GM18520 (cell line): Measurements from ENCODE around the gene LIME1.
"Not testable (repeated sequence)": the region's sequence is repeated elsewhere in the genome, so short reads cannot be mapped to it uniquely, and the experiment has no call there.

ENCODE experiments used
- ATAC-seq: cut with Tn5 transposase; IDR thresholded peaks from one replicate; pipeline ENCODE4 v1.9.1; 2021; ENCODE audit not compliant: unreplicated experiment

The LIME1 gene

GRCh38 chr20:63771046-63771707, 34.7 kb downstream of the LIME1 start:
- ATAC-seq: no peak

GRCh38 chr20:63772781-63773518, 36.5 kb downstream of the LIME1 start:
- ATAC-seq: no peak

- ATAC-seq: no peak
Measured at GRCh38 chr20:63773571-63774241, 37.2 kb downstream of the LIME1 start.

GRCh38 chr20:63774306-63774705, 37.8 kb downstream of the LIME1 start:
- ATAC-seq: no peak

- no peak for ATAC-seq
Measured at GRCh38 chr20:63775096-63775978, 38.9 kb downstream of the LIME1 start.

GRCh38 chr20:63776875-63777274, 40.4 kb downstream of the LIME1 start:
- not testable (repeated sequence) for ATAC-seq

GRCh38 chr20:63777614-63778013, 41.1 kb downstream of the LIME1 start:
- ATAC-seq: no peak

GRCh38 chr20:63778034-63778752, 41.7 kb downstream of the LIME1 start:
- no peak for ATAC-seq

GRCh38 chr20:63778857-63779256, 42.4 kb downstream of the LIME1 start:
- ATAC-seq: no peak

GRCh38 chr20:63781181-63781580, 44.7 kb downstream of the LIME1 start:
- ATAC-seq: no peak

- ATAC-seq: no peak
Measured at GRCh38 chr20:63782051-63782471, 45.6 kb downstream of the LIME1 start.

- ATAC-seq: no peak
Measured at GRCh38 chr20:63782521-63782971, 46.1 kb downstream of the LIME1 start.

- no peak for ATAC-seq
Measured at GRCh38 chr20:63783970-63784369, 47.5 kb downstream of the LIME1 start.

GRCh38 chr20:63785691-63786131, 49.2 kb downstream of the LIME1 start:
- no peak for ATAC-seq

- ATAC-seq: no peak
Measured at GRCh38 chr20:63787302-63787701, 50.8 kb downstream of the LIME1 start.

GRCh38 chr20:63787749-63788148, 51.3 kb downstream of the LIME1 start:
- no peak for ATAC-seq
